ENCODE data around the gene SFTA2.
"Not testable (repeated sequence)": the region's sequence is repeated elsewhere in the genome, so short reads cannot be mapped to it uniquely, and the experiment has no call there.

SFTA2 gene

GRCh38 chr6:30930506-30930905, 1.5 kb downstream of the SFTA2 start:
- no peaks in the 10 kb centered on the region for H3K27me3 ChIP-seq (ENCODE audit: insufficient read depth, low read depth)
- H3K36me3 ChIP-seq (ENCODE audit: insufficient read depth) = no peaks in the 10 kb centered on the region
- no peak for TF ChIP-seq CTCF (conservative IDR thresholded peaks at IDR 0.05; ENCODE audit: low read depth, low read length)
- no peaks in the 10 kb centered on the region for H4K20me1 ChIP-seq (ENCODE audit: insufficient read depth)
- H3K27ac ChIP-seq = no peak overlapping the region
- H3K79me2 ChIP-seq (ENCODE audit: insufficient read depth, low read depth) = no peaks in the 10 kb centered on the region
- no peak overlapping the region for H3K4me3 ChIP-seq (IDR thresholded peaks at IDR 0.05; ENCODE audit: insufficient read depth, low read depth, low read length)
- H2AFZ ChIP-seq (ENCODE audit: low read depth) = no peak overlapping the region
- no peak overlapping the region for H3K4me2 ChIP-seq
- H3K9ac ChIP-seq = no peak overlapping the region
- H3K4me1 ChIP-seq (ENCODE audit: low read depth, poor library complexity, severe bottlenecking) = no peaks in the 10 kb centered on the region

- H3K4me1 ChIP-seq (ENCODE audit: low read depth, poor library complexity, severe bottlenecking) = no peaks in the 10 kb centered on the region
- TF ChIP-seq CTCF (conservative IDR thresholded peaks at IDR 0.05; ENCODE audit: low read depth, low read length) = no peak
- no peaks in the 10 kb centered on the region for H3K27me3 ChIP-seq (ENCODE audit: insufficient read depth, low read depth)
- no peak overlapping the region for H3K9ac ChIP-seq
- no peak overlapping the region for H3K27ac ChIP-seq
- H3K4me3 ChIP-seq (IDR thresholded peaks at IDR 0.05; ENCODE audit: insufficient read depth, low read depth, low read length) = no peak overlapping the region
- no peaks in the 10 kb centered on the region for H3K79me2 ChIP-seq (ENCODE audit: insufficient read depth, low read depth)
- no peaks in the 10 kb centered on the region for H4K20me1 ChIP-seq (ENCODE audit: insufficient read depth)
- no peak overlapping the region for H2AFZ ChIP-seq (ENCODE audit: low read depth)
- no peak overlapping the region for H3K4me2 ChIP-seq
- H3K36me3 ChIP-seq (ENCODE audit: insufficient read depth) = no peaks in the 10 kb centered on the region
Measured at GRCh38 chr6:30928677-30929076, 3.3 kb downstream of the SFTA2 start.

GRCh38 chr6:30927080-30927479, 4.9 kb downstream of the SFTA2 start:
- not testable (repeated sequence) for H3K27me3 ChIP-seq (ENCODE audit: insufficient read depth, low read depth); H3K27ac ChIP-seq; H2AFZ ChIP-seq (ENCODE audit: low read depth)

GRCh38 chr6:30926644-30927043, 5.3 kb downstream of the SFTA2 start:
- Histone ChIP-seq H2AFZ (ENCODE audit: low read depth) (no peak overlapping the region), H3K4me3 (IDR thresholded peaks at IDR 0.05; ENCODE audit: insufficient read depth, low read depth, low read length) (no peak overlapping the region), H3K36me3 (ENCODE audit: insufficient read depth) (no peaks in the 10 kb centered on the region), H3K79me2 (ENCODE audit: insufficient read depth, low read depth) (no peaks in the 10 kb centered on the region), H3K27me3 (ENCODE audit: insufficient read depth, low read depth) (no peaks in the 10 kb centered on the region), H3K27ac (no peak overlapping the region), H3K4me1 (ENCODE audit: low read depth, poor library complexity, severe bottlenecking) (no peaks in the 10 kb centered on the region), H3K4me2 (no peak overlapping the region), H4K20me1 (ENCODE audit: insufficient read depth) (no peaks in the 10 kb centered on the region), H3K9ac (no peak overlapping the region)
- TF ChIP-seq CTCF (conservative IDR thresholded peaks at IDR 0.05; ENCODE audit: low read depth, low read length) = no peak

More at GRCh38 chr6:30927080-30927479, 4.9 kb downstream of the SFTA2 start:
- not testable (repeated sequence) for H3K4me1 ChIP-seq (ENCODE audit: low read depth, poor library complexity, severe bottlenecking); H3K4me2 ChIP-seq; H3K4me3 ChIP-seq (IDR thresholded peaks at IDR 0.05; ENCODE audit: insufficient read depth, low read depth, low read length); H4K20me1 ChIP-seq (ENCODE audit: insufficient read depth); H3K79me2 ChIP-seq (ENCODE audit: insufficient read depth, low read depth); H3K36me3 ChIP-seq (ENCODE audit: insufficient read depth); H3K9ac ChIP-seq

- H3K4me3 ChIP-seq (IDR thresholded peaks at IDR 0.05; ENCODE audit: insufficient read depth, low read depth, low read length); H3K36me3 ChIP-seq (ENCODE audit: insufficient read depth); H3K27me3 ChIP-seq (ENCODE audit: insufficient read depth, low read depth); H3K79me2 ChIP-seq (ENCODE audit: insufficient read depth, low read depth); H2AFZ ChIP-seq (ENCODE audit: low read depth); H3K9ac ChIP-seq; H3K27ac ChIP-seq; H3K4me2 ChIP-seq; H3K4me1 ChIP-seq (ENCODE audit: low read depth, poor library complexity, severe bottlenecking); H4K20me1 ChIP-seq (ENCODE audit: insufficient read depth): not testable (repeated sequence)
Measured at GRCh38 chr6:30924040-30924627, 7.8 kb downstream of the SFTA2 start.

All from KMS-11 (cell line).